Prostate gland (tissue), 2 donors: ENCODE results near the gene ZNF775. TPM values are rescaled to one million over a fixed set of nuclear protein-coding genes. Genes with fewer than 3 reads are reported as not detected.

Experiments
- DNase-seq: peaks from one replicate; pipeline ENCODE4 v3.0.0-alpha.2; 2019; ENCODE audit warnings: low spot score
- H3K27ac ChIP-seq, 2 donors: fragments of 200-600 bp; sonication (generic); 2 replicates each; pipeline ENCODE4 v1.5.1; 2017 to 2019
- H3K27me3 ChIP-seq: fragments of 200-600 bp; sonication (generic); replicated peaks from 2 replicates; pipeline ENCODE4 v1.5.1; 2019; ENCODE audit not compliant: insufficient read depth
- H3K36me3 ChIP-seq, 2 donors: fragments of 200-600 bp; sonication (generic); 1 replicate in 1 of 2; 2 replicates in 1 of 2; pipeline versions ENCODE4 v1.5.1 to v1.8.1; 2017 to 2019
- H3K4me1 ChIP-seq: fragments of 200-600 bp; sonication (generic); replicated peaks from 2 replicates; pipeline ENCODE4 v1.5.1; 2019
- H3K4me3 ChIP-seq, 2 donors: fragments of 200-600 bp; sonication (generic); 2 replicates each; pipeline ENCODE4 v1.5.1; 2017 to 2019
- H3K9me3 ChIP-seq: fragments of 200-600 bp; sonication (generic); 2 replicates; pipeline ENCODE4 v1.5.1; 2017
- CTCF ChIP-seq, 4 experiments: fragments of 200-600 bp in 2 of 4; fragments of 450-650 bp in 2 of 4; sonication (generic) in 2 of 4; IDR thresholded peaks; 1 replicate in 3 of 4; 2 replicates in 1 of 4; pipeline ENCODE4 v1.5.1; 2016 to 2019; ENCODE audit warnings: antibody characterized with exemption in 4 of 4, mild to moderate bottlenecking in 2 of 4, moderate library complexity in 2 of 4
- POLR2A ChIP-seq: fragments of 450-650 bp; IDR thresholded peaks from one replicate; pipeline ENCODE4 v1.6.1; 2016; ENCODE audit warnings: antibody characterized with exemption, mild to moderate bottlenecking
- POLR2AphosphoS5 ChIP-seq: sonication (generic); formaldehyde crosslinking; IDR thresholded peaks from one replicate; pipeline ENCODE4 v1.6.1; 2017; ENCODE audit warnings: antibody characterized with exemption
- WGBS: methylation state at CpG from one replicate; pipeline ENCODE4 v1.1.5; 2018; 5-methylcytosine and 5-hydroxymethylcytosine counted together
- intact Hi-C: fragments of 100-400 bp; cut with DNase I; formaldehyde crosslinking; loops from one replicate; pipeline ENCODE4 v1.14.2; 2022
- total RNA-seq, 2 donors: library from RNA; depleted of rRNA; stranded (reverse); fragments of >200 nt; gene quantifications; one replicate each; pipeline ENCODE4 v1.1.0, GENCODE V29; 2016

ZNF775 gene
- total RNA-seq, 2 donors from 2014 or later = 14.4 to 14.8 TPM

GRCh38 chr7:150432915-150433892 lies 54.1 kb downstream of the ZNF775 start:
- no peak for DNase-seq
- Histone ChIP-seq H3K4me1 (no peaks in the 10 kb centered on the region), H3K9me3 (no peaks in the 10 kb centered on the region), H3K27me3 (no peaks in the 10 kb centered on the region), H3K4me3 (no peak overlapping the region), H3K36me3 (no peaks in the 10 kb centered on the region), H3K27ac (no peak overlapping the region)
- TF ChIP-seq POLR2A (no peak), POLR2AphosphoS5 (no peak), CTCF (IDR thresholded peaks at IDR 0.05) (no peak)
- WGBS = 82% methylated on average over 14 of the region's 14 CpGs
- intact Hi-C loops = no loop called here

GRCh38 chr7:150434240-150434639 lies 55.1 kb downstream of the ZNF775 start:
- intact Hi-C loops = no loop called here
- no peaks in the 10 kb centered on the region for H3K9me3 ChIP-seq
- 93% methylated on average over 8 of the region's 8 CpGs for WGBS
- TF ChIP-seq POLR2A (no peak), CTCF (IDR thresholded peaks at IDR 0.05) (no peak), POLR2AphosphoS5 (no peak)
- no peaks in the 10 kb centered on the region for H3K27me3 ChIP-seq
- DNase-seq = no peak
- H3K27ac ChIP-seq = no peak overlapping the region
- no peaks in the 10 kb centered on the region for H3K4me1 ChIP-seq
- no peak overlapping the region for H3K4me3 ChIP-seq
- no peaks in the 10 kb centered on the region for H3K36me3 ChIP-seq

- no peak for DNase-seq
- Histone ChIP-seq H3K27me3 (no peaks in the 10 kb centered on the region), H3K4me1 (no peaks in the 10 kb centered on the region), H3K27ac (no peak overlapping the region), H3K9me3 (no peaks in the 10 kb centered on the region), H3K36me3 (no peaks in the 10 kb centered on the region), H3K4me3 (no peak overlapping the region)
- WGBS = 83% methylated on average over 4 of the region's 4 CpGs
- no peak for TF ChIP-seq POLR2A
- TF ChIP-seq POLR2AphosphoS5 = no peak
- TF ChIP-seq CTCF (IDR thresholded peaks at IDR 0.05) = no peak
- intact Hi-C loops = no loop called here
Observed at GRCh38 chr7:150435047-150435389, 55.9 kb downstream of the ZNF775 start.

GRCh38 chr7:150435390-150436073 lies 56.4 kb downstream of the ZNF775 start:
- Histone ChIP-seq H3K27me3 (no peaks in the 10 kb centered on the region), H3K4me3 (no peak overlapping the region), H3K27ac (no peak overlapping the region), H3K36me3 (no peaks in the 10 kb centered on the region), H3K4me1 (no peaks in the 10 kb centered on the region), H3K9me3 (no peaks in the 10 kb centered on the region)
- DNase-seq = no peak
- intact Hi-C loops = no loop called here
- 73% methylated on average over 8 of the region's 8 CpGs for WGBS
- TF ChIP-seq POLR2AphosphoS5 (no peak), POLR2A (no peak), CTCF (IDR thresholded peaks at IDR 0.05) (no peak)
